ENCODE results near the gene DEPDC7.

Gene DEPDC7

GRCh38 chr11:33060271-33060670 lies 44.6 kb downstream of the DEPDC7 start:
- Histone ChIP-seq H3K4me3 (ENCODE audit: low read depth, low read length) (no peak overlapping the region), H3K36me3 (ENCODE audit: insufficient read depth, low read length) (peaks cover 14% of the 10 kb centered on the region; the same call in 1 of the 2 replicates), H3K27me3 (ENCODE audit: insufficient read depth, low read length) (no peaks in the 10 kb centered on the region), H3K27ac (ENCODE audit: low read depth, low read length) (no peak overlapping the region), H3K4me1 (ENCODE audit: control insufficient read depth, insufficient read depth, low read length, unreplicated experiment) (peaks cover 21% of the 10 kb centered on the region), H3K79me2 (ENCODE audit: control insufficient read depth, insufficient read depth, low read length, unreplicated experiment) (no peaks in the 10 kb centered on the region), H2AFZ (ENCODE audit: low read length, unreplicated experiment) (no peak overlapping the region)

GRCh38 chr11:33062137-33062536 lies 46.5 kb downstream of the DEPDC7 start:
- Histone ChIP-seq H3K27me3 (ENCODE audit: insufficient read depth, low read length) (no peaks in the 10 kb centered on the region), H3K36me3 (ENCODE audit: insufficient read depth, low read length) (peaks cover 21% of the 10 kb centered on the region; the same call in 1 of the 2 replicates), H3K4me1 (ENCODE audit: control insufficient read depth, insufficient read depth, low read length, unreplicated experiment) (peaks cover 21% of the 10 kb centered on the region), H3K27ac (ENCODE audit: low read depth, low read length) (no peak overlapping the region), H3K4me3 (ENCODE audit: low read depth, low read length) (no peak overlapping the region), H3K79me2 (ENCODE audit: control insufficient read depth, insufficient read depth, low read length, unreplicated experiment) (no peaks in the 10 kb centered on the region), H2AFZ (ENCODE audit: low read length, unreplicated experiment) (no peak overlapping the region)

- H3K4me3 ChIP-seq (ENCODE audit: low read depth, low read length), result no peak overlapping the region
- no peaks in the 10 kb centered on the region for H3K79me2 ChIP-seq (ENCODE audit: control insufficient read depth, insufficient read depth, low read length, unreplicated experiment)
- H3K27ac ChIP-seq (ENCODE audit: low read depth, low read length), result peak overlapping the region; percentile 25; the same call in 1 of the 2 replicates
- H2AFZ ChIP-seq (ENCODE audit: low read length, unreplicated experiment), result no peak overlapping the region
- H3K27me3 ChIP-seq (ENCODE audit: insufficient read depth, low read length), result no peaks in the 10 kb centered on the region
- H3K4me1 ChIP-seq (ENCODE audit: control insufficient read depth, insufficient read depth, low read length, unreplicated experiment), result peaks cover 21% of the 10 kb centered on the region
- peaks cover 18% of the 10 kb centered on the region; the same call in 1 of the 2 replicates for H3K36me3 ChIP-seq (ENCODE audit: insufficient read depth, low read length)
Measured at GRCh38 chr11:33063326-33063881, 47.7 kb downstream of the DEPDC7 start.

GRCh38 chr11:33064033-33064825 lies 48.6 kb downstream of the DEPDC7 start:
- Histone ChIP-seq H3K79me2 (ENCODE audit: control insufficient read depth, insufficient read depth, low read length, unreplicated experiment) (no peaks in the 10 kb centered on the region), H3K27ac (ENCODE audit: low read depth, low read length) (peak overlapping the region; percentile 25; the same call in 1 of the 2 replicates), H2AFZ (ENCODE audit: low read length, unreplicated experiment) (no peak overlapping the region), H3K4me3 (ENCODE audit: low read depth, low read length) (no peak overlapping the region), H3K36me3 (ENCODE audit: insufficient read depth, low read length) (peaks cover 19% of the 10 kb centered on the region; the same call in 1 of the 2 replicates), H3K27me3 (ENCODE audit: insufficient read depth, low read length) (no peaks in the 10 kb centered on the region), H3K4me1 (ENCODE audit: control insufficient read depth, insufficient read depth, low read length, unreplicated experiment) (peaks cover 21% of the 10 kb centered on the region)

- no peaks in the 10 kb centered on the region for H3K79me2 ChIP-seq (ENCODE audit: control insufficient read depth, insufficient read depth, low read length, unreplicated experiment)
- peaks cover 14% of the 10 kb centered on the region; the same call in 1 of the 2 replicates for H3K36me3 ChIP-seq (ENCODE audit: insufficient read depth, low read length)
- H2AFZ ChIP-seq (ENCODE audit: low read length, unreplicated experiment), result no peak overlapping the region
- H3K4me3 ChIP-seq (ENCODE audit: low read depth, low read length), result no peak overlapping the region
- H3K4me1 ChIP-seq (ENCODE audit: control insufficient read depth, insufficient read depth, low read length, unreplicated experiment), result peaks cover 21% of the 10 kb centered on the region
- no peaks in the 10 kb centered on the region for H3K27me3 ChIP-seq (ENCODE audit: insufficient read depth, low read length)
- no peak overlapping the region for H3K27ac ChIP-seq (ENCODE audit: low read depth, low read length)
Measured at GRCh38 chr11:33064866-33065265, 49.2 kb downstream of the DEPDC7 start.

GRCh38 chr11:33065445-33066178 lies 49.9 kb downstream of the DEPDC7 start:
- no peaks in the 10 kb centered on the region for H3K27me3 ChIP-seq (ENCODE audit: insufficient read depth, low read length)
- peaks cover 21% of the 10 kb centered on the region for H3K4me1 ChIP-seq (ENCODE audit: control insufficient read depth, insufficient read depth, low read length, unreplicated experiment)
- H3K27ac ChIP-seq (ENCODE audit: low read depth, low read length), result no peak overlapping the region
- H3K4me3 ChIP-seq (ENCODE audit: low read depth, low read length), result no peak overlapping the region
- peaks cover 14% of the 10 kb centered on the region; the same call in 1 of the 2 replicates for H3K36me3 ChIP-seq (ENCODE audit: insufficient read depth, low read length)
- H2AFZ ChIP-seq (ENCODE audit: low read length, unreplicated experiment), result no peak overlapping the region
- H3K79me2 ChIP-seq (ENCODE audit: control insufficient read depth, insufficient read depth, low read length, unreplicated experiment), result no peaks in the 10 kb centered on the region

- peaks cover 18% of the 10 kb centered on the region; the same call in 1 of the 2 replicates for H3K36me3 ChIP-seq (ENCODE audit: insufficient read depth, low read length)
- H3K4me1 ChIP-seq (ENCODE audit: control insufficient read depth, insufficient read depth, low read length, unreplicated experiment), result peaks cover 12% of the 10 kb centered on the region
- H3K27ac ChIP-seq (ENCODE audit: low read depth, low read length), result no peak overlapping the region
- H2AFZ ChIP-seq (ENCODE audit: low read length, unreplicated experiment), result no peak overlapping the region
- no peaks in the 10 kb centered on the region for H3K27me3 ChIP-seq (ENCODE audit: insufficient read depth, low read length)
- H3K79me2 ChIP-seq (ENCODE audit: control insufficient read depth, insufficient read depth, low read length, unreplicated experiment), result no peaks in the 10 kb centered on the region
- no peak overlapping the region for H3K4me3 ChIP-seq (ENCODE audit: low read depth, low read length)
Measured at GRCh38 chr11:33067294-33067693, 51.6 kb downstream of the DEPDC7 start.

- no peak overlapping the region for H2AFZ ChIP-seq (ENCODE audit: low read length, unreplicated experiment)
- no peaks in the 10 kb centered on the region for H3K79me2 ChIP-seq (ENCODE audit: control insufficient read depth, insufficient read depth, low read length, unreplicated experiment)
- no peaks in the 10 kb centered on the region for H3K27me3 ChIP-seq (ENCODE audit: insufficient read depth, low read length)
- H3K27ac ChIP-seq (ENCODE audit: low read depth, low read length), result no peak overlapping the region
- peaks cover 2% of the 10 kb centered on the region for H3K4me1 ChIP-seq (ENCODE audit: control insufficient read depth, insufficient read depth, low read length, unreplicated experiment)
- no peak overlapping the region for H3K4me3 ChIP-seq (ENCODE audit: low read depth, low read length)
- peaks cover 21% of the 10 kb centered on the region; the same call in 1 of the 2 replicates for H3K36me3 ChIP-seq (ENCODE audit: insufficient read depth, low read length)
Measured at GRCh38 chr11:33068611-33069340, 53.1 kb downstream of the DEPDC7 start.

- Histone ChIP-seq H3K4me1 (ENCODE audit: control insufficient read depth, insufficient read depth, low read length, unreplicated experiment) (no peaks in the 10 kb centered on the region), H3K36me3 (ENCODE audit: insufficient read depth, low read length) (peaks cover 31% of the 10 kb centered on the region), H3K27me3 (ENCODE audit: insufficient read depth, low read length) (no peaks in the 10 kb centered on the region), H2AFZ (ENCODE audit: low read length, unreplicated experiment) (no peak overlapping the region), H3K27ac (ENCODE audit: low read depth, low read length) (no peak overlapping the region), H3K79me2 (ENCODE audit: control insufficient read depth, insufficient read depth, low read length, unreplicated experiment) (no peaks in the 10 kb centered on the region), H3K4me3 (ENCODE audit: low read depth, low read length) (no peak overlapping the region)
Measured at GRCh38 chr11:33072465-33072864, 56.8 kb downstream of the DEPDC7 start.

All from ACC112 (cell line).